A673 (cell line): ENCODE data around the gene CLSTN2. TPM values are rescaled to one million over a fixed set of nuclear protein-coding genes. Genes with fewer than 3 reads are reported as not detected.

ENCODE experiments used
- BruUV-seq: library from RNA; stranded (reverse); fragments of 400-500 nt; replicated peaks from 2 replicates; lab custom pipeline; 2021; lab: Mats Ljungman, UMichigan
- CTCF ChIA-PET: fragments of 300-600 bp; sonication (Branson Sonifier 250); formaldehyde crosslinking; loops from one replicate; lab custom pipeline; 2022; ENCODE audit warnings: antibody characterized with exemption; lab: Charles Lee
- POLR2A ChIA-PET: fragments of 300-600 bp; sonication (Branson Sonifier 250); formaldehyde crosslinking; loops from one replicate; lab custom pipeline; 2022; ENCODE audit warnings: antibody characterized with exemption; ENCODE audit not compliant: low non-redundant PET; lab: Charles Lee
- DNase-seq: peaks from one replicate; pipeline ENCODE4 v3.0.0-alpha.2; 2015; ENCODE audit warnings: low spot score
- H3K27ac ChIP-seq: fragments of 200-600 bp; sonication (generic); 2 replicates; pipeline ENCODE4 v1.5.1; 2016; ENCODE audit warnings: mixed run types, low read depth, mild to moderate bottlenecking, mixed read lengths, antibody characterized with exemption, low read length; ENCODE audit not compliant: poor library complexity, severe bottlenecking
- H3K27me3 ChIP-seq: fragments of 200-600 bp; sonication (generic); replicated peaks from 2 replicates; pipeline ENCODE4 v1.6.1; 2017; ENCODE audit warnings: mixed run types, low read depth, mild to moderate bottlenecking, mixed read lengths, antibody characterized with exemption, low read length; ENCODE audit not compliant: insufficient read depth, poor library complexity
- H3K36me3 ChIP-seq: fragments of 200-600 bp; sonication (generic); 2 replicates; pipeline ENCODE4 v1.6.1; 2016; ENCODE audit warnings: mixed run types, mild to moderate bottlenecking, mixed read lengths, antibody characterized with exemption, low read length; ENCODE audit not compliant: insufficient read depth, poor library complexity, severe bottlenecking
- H3K4me1 ChIP-seq: fragments of 200-600 bp; sonication (generic); 2 replicates; pipeline ENCODE4 v1.6.1; 2017; ENCODE audit warnings: mixed run types, mild to moderate bottlenecking, mixed read lengths, antibody characterized with exemption, low read length; ENCODE audit not compliant: insufficient read depth, poor library complexity, severe bottlenecking
- H3K4me3 ChIP-seq: fragments of 200-600 bp; sonication (generic); 2 replicates; pipeline ENCODE4 v1.5.1; 2016; ENCODE audit warnings: low read depth, mixed run types, mild to moderate bottlenecking, mixed read lengths, low read length; ENCODE audit not compliant: poor library complexity, severe bottlenecking
- H3K9me3 ChIP-seq: fragments of 200-600 bp; sonication (generic); 2 replicates; pipeline ENCODE4 v1.6.1; 2016; ENCODE audit warnings: mixed run types, low read depth, mild to moderate bottlenecking, mixed read lengths, antibody characterized with exemption, low read length; ENCODE audit not compliant: poor library complexity, severe bottlenecking
- CTCF ChIP-seq: fragments of 300-800, 200-600 bp; sonication (generic); conservative IDR thresholded peaks from 2 replicates; pipeline ENCODE4 v1.5.1; 2017; ENCODE audit warnings: low read depth, mild to moderate bottlenecking, antibody characterized with exemption, low read length, moderate library complexity, mixed read lengths
- EZH2 ChIP-seq: fragments of 200-600 bp; sonication (generic); IDR thresholded peaks from 2 replicates; pipeline ENCODE4 v1.6.1; 2017; ENCODE audit warnings: borderline replicate concordance, low read depth, mild to moderate bottlenecking, mixed read lengths, antibody characterized with exemption, low read length; ENCODE audit not compliant: poor library complexity, severe bottlenecking
- intact Hi-C: fragments of 100-400 bp; cut with micrococcal nuclease; formaldehyde crosslinking; loops from one replicate; pipeline ENCODE4 v1.10.0; 2022; ENCODE audit not compliant: unreplicated experiment
- total RNA-seq: library from RNA; stranded (reverse); gene quantifications from 2 replicates; pipeline ENCODE4 v1.2.3, GENCODE V29; 2021

CLSTN2 gene
- total RNA-seq, 1 experiment from 2014 or later: 50.7 TPM

- Histone ChIP-seq H3K4me3 (no peak overlapping the region), H3K27ac (no peak overlapping the region), H3K27me3 (no peaks in the 10 kb centered on the region), H3K9me3 (no peaks in the 10 kb centered on the region), H3K36me3 (no peaks in the 10 kb centered on the region), H3K4me1 (peaks cover 11% of the 10 kb centered on the region)
- POLR2A ChIA-PET: no interaction called here
- intact Hi-C loops: no loop called here
- no TSS peak for BruUV-seq
- TF ChIP-seq EZH2 (no peak), CTCF (no peak)
- no peak for DNase-seq
- CTCF ChIA-PET: no interaction called here
These were observed 18.7 kb upstream of the CLSTN2 start for GRCh38 chr3:139916271-139916670.

GRCh38 chr3:139917226-139917785, 17.7 kb upstream of the CLSTN2 start:
- Histone ChIP-seq H3K36me3 (no peaks in the 10 kb centered on the region), H3K4me1 (peaks cover 11% of the 10 kb centered on the region), H3K27ac (no peak overlapping the region), H3K27me3 (no peaks in the 10 kb centered on the region), H3K4me3 (no peak overlapping the region), H3K9me3 (no peaks in the 10 kb centered on the region)
- POLR2A ChIA-PET: no interaction called here
- CTCF ChIA-PET: no interaction called here
- no peak for DNase-seq
- intact Hi-C loops: no loop called here
- no TSS peak for BruUV-seq
- no peak for TF ChIP-seq CTCF
- no peak for TF ChIP-seq EZH2

GRCh38 chr3:139928708-139929505, 6.1 kb upstream of the CLSTN2 start:
- intact Hi-C loops: no loop called here
- no peak for DNase-seq
- no TSS peak for BruUV-seq
- H3K4me1 ChIP-seq: peaks cover 9% of the 10 kb centered on the region
- H3K27me3 ChIP-seq: peaks cover 5% of the 10 kb centered on the region
- ChIA-PET CTCF (no interaction called here), POLR2A (no interaction called here)
- no peaks in the 10 kb centered on the region for H3K9me3 ChIP-seq
- H3K36me3 ChIP-seq: no peaks in the 10 kb centered on the region
- H3K27ac ChIP-seq: no peak overlapping the region
- TF ChIP-seq EZH2: no peak
- no peak for TF ChIP-seq CTCF
- H3K4me3 ChIP-seq: no peak overlapping the region
